Mesenchymal stem cell (in vitro differentiated cells and primary cell): ENCODE data around the gene TXNDC9.
"Not testable (repeated sequence)": the region's sequence is repeated elsewhere in the genome, so short reads cannot be mapped to it uniquely, and the experiment has no call there.

Source experiments
- DNase-seq: peaks from one replicate; pipeline ENCODE4 v3.0.0-alpha.2; 2013
- H2AFZ ChIP-seq: one replicate; pipeline ENCODE4 v1.6.1; 2013; ENCODE audit warnings: low read depth, mild to moderate bottlenecking, control low read depth, inconsistent platforms, low read length, moderate library complexity
- H2AK5ac ChIP-seq: 2 replicates; pipeline ENCODE4 v1.6.1; 2013; ENCODE audit warnings: low read length, moderate library complexity, mild to moderate bottlenecking, inconsistent platforms; ENCODE audit not compliant: severe bottlenecking
- H2BK120ac ChIP-seq: one replicate; pipeline ENCODE4 v1.6.1; 2013; ENCODE audit warnings: low read depth, mild to moderate bottlenecking, inconsistent platforms, low read length, moderate library complexity
- H2BK12ac ChIP-seq, 2 experiments: one replicate each; pipeline ENCODE4 v1.6.1; 2013; ENCODE audit warnings: inconsistent platforms in 2 of 2, low read length in 2 of 2, mild to moderate bottlenecking in 2 of 2, moderate library complexity in 2 of 2, control low read depth in 1 of 2
- H2BK15ac ChIP-seq: one replicate; pipeline ENCODE4 v1.6.1; 2013; ENCODE audit warnings: mild to moderate bottlenecking, low read depth, inconsistent platforms; ENCODE audit not compliant: poor library complexity, severe bottlenecking
- H2BK5ac ChIP-seq: 2 replicates; pipeline ENCODE4 v1.6.1; 2013; ENCODE audit warnings: low read depth, mild to moderate bottlenecking, low read length, control low read depth, inconsistent platforms; ENCODE audit not compliant: poor library complexity, severe bottlenecking
- H3K14ac ChIP-seq, 2 experiments: one replicate each; pipeline ENCODE4 v1.6.1; 2013; ENCODE audit warnings: inconsistent platforms in 2 of 2, low read length in 2 of 2, control low read depth in 1 of 2, mild to moderate bottlenecking in 1 of 2, moderate library complexity in 1 of 2
- H3K18ac ChIP-seq, 2 experiments: one replicate each; pipeline ENCODE4 v1.6.1; 2013; ENCODE audit warnings: inconsistent platforms in 2 of 2, low read length in 2 of 2, control low read depth in 1 of 2, low read depth in 1 of 2, mild to moderate bottlenecking in 1 of 2
- H3K23ac ChIP-seq, 2 experiments: one replicate each; pipeline ENCODE4 v1.6.1; 2013; ENCODE audit warnings: inconsistent platforms in 2 of 2, low read length in 2 of 2, mild to moderate bottlenecking in 2 of 2, moderate library complexity in 2 of 2, control low read depth in 1 of 2
- H3K27ac ChIP-seq: 2 replicates; pipeline ENCODE4 v1.5.1; 2013; ENCODE audit warnings: mild to moderate bottlenecking, moderate library complexity, low read length, control low read depth, inconsistent platforms; ENCODE audit not compliant: poor library complexity, severe bottlenecking
- H3K27me3 ChIP-seq, 2 experiments: 2 replicates each; pipeline versions ENCODE4 v1.6.1 to v1.7.0; 2013; ENCODE audit warnings: low read length in 2 of 2, mild to moderate bottlenecking in 2 of 2, moderate library complexity in 2 of 2, control low read depth in 1 of 2, inconsistent platforms in 1 of 2; ENCODE audit not compliant: control insufficient read depth in 1 of 2, insufficient read depth in 1 of 2
- H3K36me3 ChIP-seq, 2 experiments: 2 replicates each; pipeline versions ENCODE4 v1.6.1 to v1.7.0; 2013; ENCODE audit warnings: low read length in 2 of 2, control low read depth in 1 of 2, inconsistent platforms in 1 of 2, low read depth in 1 of 2, mild to moderate bottlenecking in 1 of 2; ENCODE audit not compliant: insufficient read depth in 2 of 2, control insufficient read depth in 1 of 2
- H3K4ac ChIP-seq, 2 experiments: one replicate each; pipeline ENCODE4 v1.6.1; 2013; ENCODE audit warnings: inconsistent platforms in 2 of 2, low read length in 2 of 2, mild to moderate bottlenecking in 2 of 2, moderate library complexity in 2 of 2, control low read depth in 1 of 2, low read depth in 1 of 2
- H3K4me1 ChIP-seq: 2 replicates; pipeline ENCODE4 v1.6.1; 2013; ENCODE audit warnings: low read depth, low read length, control low read depth; ENCODE audit not compliant: control insufficient read depth, insufficient read depth
- H3K4me2 ChIP-seq: 2 replicates; pipeline ENCODE4 v1.6.1; 2013; ENCODE audit warnings: low read length, mild to moderate bottlenecking, inconsistent platforms; ENCODE audit not compliant: poor library complexity, severe bottlenecking
- H3K4me3 ChIP-seq, 2 experiments: 2 replicates each; pipeline versions ENCODE4 v1.5.1 to v1.7.0; 2013; ENCODE audit warnings: low read length in 2 of 2, mild to moderate bottlenecking in 2 of 2, control low read depth in 1 of 2, low read depth in 1 of 2; ENCODE audit not compliant: insufficient read depth in 1 of 2
- H3K79me1 ChIP-seq: replicated peaks from 2 replicates; pipeline ENCODE4 v1.6.1; 2013; ENCODE audit warnings: mild to moderate bottlenecking, control low read depth, low read length, inconsistent platforms; ENCODE audit not compliant: poor library complexity, severe bottlenecking
- H3K9ac ChIP-seq: 2 replicates; pipeline ENCODE4 v1.7.0; 2013; ENCODE audit warnings: mild to moderate bottlenecking, low read length, moderate library complexity
- H3K9me3 ChIP-seq: 2 replicates; pipeline ENCODE4 v1.7.0; 2013; ENCODE audit warnings: mild to moderate bottlenecking, low read length; ENCODE audit not compliant: control insufficient read depth
- H4K8ac ChIP-seq: one replicate; pipeline ENCODE4 v1.6.1; 2013; ENCODE audit warnings: inconsistent platforms, mild to moderate bottlenecking, low read length, moderate library complexity
- H4K91ac ChIP-seq: one replicate; pipeline ENCODE4 v1.6.1; 2013; ENCODE audit warnings: mild to moderate bottlenecking, low read length, inconsistent platforms
- WGBS: methylation state at CpG from one replicate; pipeline ENCODE4 v1.1.7; 2013; ENCODE audit warnings: mixed read lengths; 5-methylcytosine and 5-hydroxymethylcytosine counted together

The TXNDC9 gene

DNA sequence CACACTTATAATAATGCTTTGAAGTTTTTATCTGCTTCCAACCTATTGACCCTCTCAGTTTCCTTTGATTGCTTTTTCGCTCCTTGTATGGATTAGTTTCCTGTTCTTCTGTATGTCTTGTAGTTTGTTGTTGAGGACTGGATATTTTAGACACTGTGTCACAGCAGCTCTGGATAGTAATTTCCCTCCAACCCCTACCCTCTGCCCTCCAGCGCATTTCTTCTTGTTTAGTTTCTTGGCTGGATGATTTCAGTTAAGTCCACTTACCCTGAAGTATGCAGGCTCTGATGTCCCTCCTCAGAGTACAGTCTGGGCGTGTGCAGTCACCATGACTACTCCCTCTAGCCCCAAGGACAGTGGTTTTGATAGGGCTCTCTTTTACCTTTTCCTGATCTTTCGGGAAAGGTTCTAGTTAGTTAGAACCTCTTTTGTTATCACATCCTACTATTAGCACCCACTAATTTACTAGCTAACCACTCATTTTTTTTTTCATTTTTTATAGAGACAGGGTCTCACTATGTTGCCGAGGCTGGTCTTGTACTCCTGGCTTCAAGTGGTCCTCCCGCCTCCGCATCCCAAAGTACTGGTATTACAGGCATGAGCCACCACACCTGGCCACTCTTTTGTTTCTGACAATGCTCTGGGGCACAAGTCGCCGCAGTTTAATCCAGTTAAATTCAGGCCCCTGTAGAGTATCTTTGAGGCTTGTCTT is 18.8 kb downstream of the TXNDC9 start:
- Histone ChIP-seq H2BK15ac (no peak overlapping the region), H3K4me1 (peaks cover 2% of the 10 kb centered on the region), H3K18ac (no peak overlapping the region), H4K91ac (no peak overlapping the region), H2BK5ac (no peak overlapping the region), H3K27ac (no peak overlapping the region), H3K9me3 (no peaks in the 10 kb centered on the region), H2BK12ac (no peak overlapping the region), H3K4me3 (no peak overlapping the region), H3K4me2 (no peak overlapping the region), H3K36me3 (peaks cover 16 to 54% of the 10 kb centered on the region in 2 experiments), H3K27me3 (no peaks in the 10 kb centered on the region), H2AFZ (no peak overlapping the region), H3K79me1 (peaks cover 14% of the 10 kb centered on the region), H3K9ac (no peak overlapping the region), H3K14ac (no peak overlapping the region), H2AK5ac (no peak overlapping the region), H3K23ac (no peak overlapping the region), H2BK120ac (no peak overlapping the region), H3K4ac (no peak overlapping the region), H4K8ac (no peak overlapping the region)
- DNase-seq, result no peak
- 96% methylated on average over 8 of the region's 9 CpGs for WGBS

DNA sequence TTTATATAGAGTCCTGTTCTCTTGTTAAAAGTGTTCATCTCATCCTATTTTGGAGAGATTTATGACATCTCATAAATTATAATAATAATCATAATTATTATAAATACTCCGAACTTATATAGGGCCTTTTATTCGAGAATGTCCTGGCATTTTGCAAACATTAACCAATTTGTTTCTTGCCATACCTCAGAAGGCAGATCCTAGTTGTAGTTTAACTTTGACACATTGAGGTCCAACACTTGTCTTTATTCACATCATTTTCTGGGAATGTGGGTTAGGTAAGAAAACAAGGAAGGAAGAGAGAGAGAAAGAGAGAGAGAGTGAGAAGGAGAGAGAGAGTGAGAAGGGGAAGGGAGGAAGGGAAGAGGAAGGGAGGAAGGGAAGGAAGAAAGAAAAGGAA is 35.0 kb downstream of the TXNDC9 start, which contains the start of gene LYG1:
TSS of gene LYG1 (minus strand) at position 101 of the 400 bp plus-strand sequence. CDS start 5,527 bp downstream, outside the sequence.
- not testable (repeated sequence) for H3K23ac ChIP-seq, H4K8ac ChIP-seq, H2BK12ac ChIP-seq, DNase-seq, H2BK15ac ChIP-seq, H4K91ac ChIP-seq, H3K36me3 ChIP-seq, H3K27ac ChIP-seq, H3K79me1 ChIP-seq, H3K4ac ChIP-seq, H2BK120ac ChIP-seq, H3K9ac ChIP-seq, H2AFZ ChIP-seq, H3K9me3 ChIP-seq, H3K4me1 ChIP-seq, H3K4me2 ChIP-seq, H2BK5ac ChIP-seq, H3K4me3 ChIP-seq, H3K27me3 ChIP-seq, H3K14ac ChIP-seq, H3K18ac ChIP-seq
- no CpG with 5 or more reads among the region's 2 CpGs for WGBS
- H2AK5ac ChIP-seq, result peak within 1 kb of the TSS; percentile 84

DNA sequence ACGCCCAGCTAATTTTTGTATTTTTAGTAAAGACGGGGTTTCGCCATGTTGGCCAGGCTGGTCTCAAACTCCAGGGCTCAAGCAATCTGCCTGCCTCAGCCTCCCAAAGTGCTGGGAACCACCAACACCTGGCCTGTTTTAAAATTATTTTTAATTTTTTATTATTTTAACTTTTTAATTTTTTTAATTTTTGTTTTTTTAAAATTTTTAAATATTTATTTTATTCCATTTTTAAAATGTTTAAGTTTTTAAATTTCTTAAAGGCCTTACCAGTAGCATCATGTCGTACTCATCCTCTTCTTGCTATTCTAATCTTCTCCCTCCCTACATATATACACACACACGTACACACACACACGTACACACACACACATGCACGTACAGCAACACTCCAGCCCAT is 36.6 kb downstream of the TXNDC9 start:
- H3K4me2 ChIP-seq, result no peak overlapping the region
- H3K79me1 ChIP-seq, result no peaks in the 10 kb centered on the region
- no peak overlapping the region for H2AK5ac ChIP-seq
- H3K27ac ChIP-seq, result no peak overlapping the region
- H4K91ac ChIP-seq, result no peak overlapping the region
- H2BK120ac ChIP-seq, result no peak overlapping the region
- no peak for DNase-seq
- H3K9me3 ChIP-seq, result no peaks in the 10 kb centered on the region
- H4K8ac ChIP-seq, result no peak overlapping the region
- H2BK15ac ChIP-seq, result no peak overlapping the region
- 98% methylated on average over 7 of the region's 7 CpGs for WGBS
- H3K27me3 ChIP-seq, result no peaks in the 10 kb centered on the region
- H2BK12ac ChIP-seq, result no peak overlapping the region
- no peak overlapping the region for H3K4me3 ChIP-seq
- no peak overlapping the region for H3K4ac ChIP-seq
- H3K23ac ChIP-seq, result no peak overlapping the region
- H3K4me1 ChIP-seq, result peaks cover 5% of the 10 kb centered on the region
- no peak overlapping the region for H2AFZ ChIP-seq
- no peak overlapping the region for H2BK5ac ChIP-seq
- no peak overlapping the region for H3K9ac ChIP-seq
- peaks cover 2 to 7% of the 10 kb centered on the region in 2 experiments for H3K36me3 ChIP-seq
- no peak overlapping the region for H3K18ac ChIP-seq
- H3K14ac ChIP-seq, result no peak overlapping the region

- Histone ChIP-seq H3K79me1 (no peaks in the 10 kb centered on the region), H3K4me2 (no peak overlapping the region), H3K4ac (no peak overlapping the region), H3K4me3 (no peak overlapping the region), H2AK5ac (no peak overlapping the region), H2BK5ac (no peak overlapping the region), H3K27ac (no peak overlapping the region), H4K91ac (no peak overlapping the region), H2BK120ac (no peak overlapping the region), H3K9ac (no peak overlapping the region), H3K27me3 (no peaks in the 10 kb centered on the region), H3K36me3 (peaks cover 0 to 2% of the 10 kb centered on the region in 2 experiments), H4K8ac (no peak overlapping the region), H3K4me1 (peaks cover 5% of the 10 kb centered on the region), H2BK12ac (no peak overlapping the region), H3K9me3 (no peaks in the 10 kb centered on the region), H3K23ac (no peak overlapping the region), H2BK15ac (no peak overlapping the region), H3K14ac (no peak overlapping the region), H3K18ac (no peak overlapping the region), H2AFZ (no peak overlapping the region)
- 56% methylated on average over 2 of the region's 2 CpGs for WGBS
- peak; percentile 77 for DNase-seq
Observed at GRCh38 chr2:99297994-99298393, 38.1 kb downstream of the TXNDC9 start.
